ENCODE measurements around the gene ABCA1.

The ABCA1 gene

GRCh38 chr9:104885818-104886709 is 41.9 kb downstream of the ABCA1 start:
- H3K27ac ChIP-seq, result no peak overlapping the region
- intact Hi-C loops (cut with DNase I; ENCODE audit: low total_unique reads), result no loop called here
- H3K4me3 ChIP-seq, result no peak overlapping the region
- no peak for TF ChIP-seq CTCF (IDR thresholded peaks at IDR 0.05)
- H3K9me3 ChIP-seq, result no peaks in the 10 kb centered on the region
- H3K4me1 ChIP-seq, result peaks cover 0 to 7% (median 0%) of the 10 kb centered on the region in 4 donors
- DNase-seq, result no peak
- H3K27me3 ChIP-seq, result no peaks in the 10 kb centered on the region
- H3K36me3 ChIP-seq, result peaks cover 53 to 74% (median 73%) of the 10 kb centered on the region in 3 donors

GRCh38 chr9:104883169-104883568 is 44.8 kb downstream of the ABCA1 start:
- no peak for TF ChIP-seq CTCF (IDR thresholded peaks at IDR 0.05)
- Histone ChIP-seq H3K4me3 (no peak overlapping the region), H3K9me3 (no peaks in the 10 kb centered on the region), H3K36me3 (peaks cover 59 to 96% (median 83%) of the 10 kb centered on the region in 3 donors), H3K27me3 (no peaks in the 10 kb centered on the region), H3K27ac (no peak overlapping the region), H3K4me1 (peaks cover 0 to 12% (median 0%) of the 10 kb centered on the region in 4 donors)
- no peak for DNase-seq
- intact Hi-C loops (cut with DNase I; ENCODE audit: low total_unique reads), result no loop called here

GRCh38 chr9:104882566-104882965 is 45.4 kb downstream of the ABCA1 start:
- no peaks in the 10 kb centered on the region for H3K27me3 ChIP-seq
- intact Hi-C loops (cut with DNase I; ENCODE audit: low total_unique reads), result no loop called here
- no peak overlapping the region for H3K4me3 ChIP-seq
- no peaks in the 10 kb centered on the region for H3K9me3 ChIP-seq
- peaks cover 0 to 12% (median 0%) of the 10 kb centered on the region in 4 donors for H3K4me1 ChIP-seq
- H3K27ac ChIP-seq, result no peak overlapping the region
- DNase-seq, result no peak
- TF ChIP-seq CTCF (IDR thresholded peaks at IDR 0.05), result no peak
- H3K36me3 ChIP-seq, result peaks cover 54 to 93% (median 80%) of the 10 kb centered on the region in 3 donors

GRCh38 chr9:104882086-104882485 is 45.9 kb downstream of the ABCA1 start:
- intact Hi-C loops (cut with DNase I; ENCODE audit: low total_unique reads), result no loop called here
- no peaks in the 10 kb centered on the region for H3K27me3 ChIP-seq
- peaks cover 50 to 93% (median 75%) of the 10 kb centered on the region in 3 donors for H3K36me3 ChIP-seq
- no peak for TF ChIP-seq CTCF (IDR thresholded peaks at IDR 0.05)
- no peak overlapping the region for H3K4me3 ChIP-seq
- peaks cover 0 to 12% (median 0%) of the 10 kb centered on the region in 4 donors for H3K4me1 ChIP-seq
- DNase-seq, result no peak
- H3K9me3 ChIP-seq, result no peaks in the 10 kb centered on the region
- H3K27ac ChIP-seq, result no peak overlapping the region

GRCh38 chr9:104879555-104880309 is 48.2 kb downstream of the ABCA1 start:
- H3K4me1 ChIP-seq, result peaks cover 0 to 12% (median 0%) of the 10 kb centered on the region in 4 donors
- H3K9me3 ChIP-seq, result no peaks in the 10 kb centered on the region
- H3K27ac ChIP-seq, result peak overlapping the region; percentile 13 to 43
- H3K36me3 ChIP-seq, result peaks cover 44 to 90% (median 59%) of the 10 kb centered on the region in 3 donors
- no peak overlapping the region for H3K4me3 ChIP-seq
- intact Hi-C loops (cut with DNase I; ENCODE audit: low total_unique reads), result no loop called here
- no peak for DNase-seq
- H3K27me3 ChIP-seq, result no peaks in the 10 kb centered on the region
- TF ChIP-seq CTCF (IDR thresholded peaks at IDR 0.05), result no peak
